Endothelial cell of umbilical vein (primary cell): ENCODE data around the gene TMBIM6. TPM values are rescaled to one million over a fixed set of nuclear protein-coding genes. Genes with fewer than 3 reads are reported as not detected.

Source experiments
- BruUV-seq: library from RNA; stranded (reverse); fragments of 400-500 nt; replicated peaks from 2 replicates; lab custom pipeline; 2021; lab: Mats Ljungman, UMichigan
- CTCF ChIA-PET: fragments of 300-600, 350-600 bp; sonication (Branson Sonifier 250); formaldehyde crosslinking; loops from one replicate; lab custom pipeline; 2021; ENCODE audit warnings: antibody characterized with exemption, inconsistent platforms; lab: Charles Lee
- POLR2A ChIA-PET: fragments of 300-600, 350-600 bp; sonication (Branson Sonifier 250); formaldehyde crosslinking; loops from one replicate; lab custom pipeline; 2021; ENCODE audit warnings: antibody characterized with exemption, inconsistent platforms; lab: Charles Lee
- DNase-seq: peaks from one replicate; pipeline ENCODE4 v3.0.0-alpha.2; 2011; ENCODE audit warnings: low read depth, low spot score
- FAIRE-seq: peaks from 2 replicates; lab custom pipeline; 2011; peaks lifted over from hg19 to GRCh38; lab: Jason Lieb, UNC
- H2AFZ ChIP-seq: 2 replicates; pipeline ENCODE4 v1.6.0; 2012; ENCODE audit warnings: low read depth, low read length, control low read depth, inconsistent platforms
- H3K27ac ChIP-seq: 2 replicates; pipeline ENCODE4 v1.5.1; 2011; ENCODE audit warnings: low read depth, mild to moderate bottlenecking, control low read depth, low read length, moderate library complexity; ENCODE audit not compliant: insufficient read depth
- H3K27me3 ChIP-seq, 2 experiments: 2 replicates each; pipeline versions ENCODE4 v1.6.0 to v1.6.1; 2011; ENCODE audit warnings: low read length in 2 of 2, mixed read lengths in 1 of 2; ENCODE audit not compliant: control insufficient read depth in 2 of 2, insufficient read depth in 2 of 2
- H3K36me3 ChIP-seq, 2 experiments: 2 replicates in 1 of 2; 3 replicates in 1 of 2; pipeline ENCODE4 v1.5.1; 2011; ENCODE audit warnings: low read length in 2 of 2, mild to moderate bottlenecking in 1 of 2, moderate library complexity in 1 of 2; ENCODE audit not compliant: control insufficient read depth in 2 of 2, insufficient read depth in 2 of 2; ENCODE audit errors: extremely low read depth in 1 of 2
- H3K4me1 ChIP-seq: 3 replicates; pipeline ENCODE4 v1.5.1; 2011; ENCODE audit warnings: mild to moderate bottlenecking, low read length; ENCODE audit not compliant: control insufficient read depth, insufficient read depth; ENCODE audit errors: extremely low read depth
- H3K4me2 ChIP-seq: 2 replicates; pipeline ENCODE4 v1.6.1; 2011; ENCODE audit warnings: low read length, control low read depth, mixed read lengths; ENCODE audit not compliant: insufficient read depth
- H3K4me3 ChIP-seq, 3 experiments: fragments of 200-600 bp in 1 of 3; sonication (generic), shearing (Covaris generic) in 1 of 3; replicated peaks in 1 of 3; 2 replicates each; pipeline ENCODE4 v1.5.1; 2011 to 2016; ENCODE audit warnings: control low read depth in 3 of 3, low read length in 3 of 3, mild to moderate bottlenecking in 2 of 3, inconsistent platforms in 1 of 3, low read depth in 1 of 3, moderate library complexity in 1 of 3; ENCODE audit not compliant: insufficient read depth in 1 of 3
- H3K79me2 ChIP-seq: 2 replicates; pipeline ENCODE4 v1.6.0; 2012; ENCODE audit warnings: low read length, inconsistent platforms; ENCODE audit not compliant: control insufficient read depth, insufficient read depth
- H3K9ac ChIP-seq: replicated peaks from 2 replicates; pipeline ENCODE3; 2011; ENCODE audit warnings: low read length, control low read depth; ENCODE audit not compliant: insufficient read depth; ENCODE audit errors: extremely low read depth
- H3K9me1 ChIP-seq: replicated peaks from 3 replicates; pipeline ENCODE4 v1.6.0; 2011; ENCODE audit warnings: mild to moderate bottlenecking, low read length; ENCODE audit not compliant: control insufficient read depth, insufficient read depth; ENCODE audit errors: extremely low read depth
- H3K9me3 ChIP-seq: replicated peaks from 2 replicates; pipeline ENCODE4 v1.5.1; 2012; ENCODE audit warnings: low read length, inconsistent platforms; ENCODE audit not compliant: control insufficient read depth, insufficient read depth
- H4K20me1 ChIP-seq: replicated peaks from 2 replicates; pipeline ENCODE3; 2011; ENCODE audit warnings: mild to moderate bottlenecking, low read length; ENCODE audit not compliant: control insufficient read depth, insufficient read depth; ENCODE audit errors: extremely low read depth
- EZH2 ChIP-seq: IDR thresholded peaks from 2 replicates; pipeline ENCODE4 v1.6.1; 2012; ENCODE audit warnings: borderline replicate concordance, low read depth, mild to moderate bottlenecking, moderate library complexity, low read length, inconsistent platforms; ENCODE audit not compliant: severe bottlenecking
- GATA2 ChIP-seq: IDR thresholded peaks from 2 replicates; pipeline ENCODE4 v1.7.0; 2011; ENCODE audit warnings: low read depth, mild to moderate bottlenecking, moderate library complexity, mixed read lengths, low read length; ENCODE audit not compliant: insufficient read length, insufficient read depth
- JUN ChIP-seq: IDR thresholded peaks from 2 replicates; pipeline ENCODE4 v1.6.1; 2011; ENCODE audit warnings: borderline replicate concordance, low read depth; ENCODE audit not compliant: insufficient read length, insufficient read depth
- MYC ChIP-seq: IDR thresholded peaks from one replicate; pipeline ENCODE4 v1.6.1; 2011; ENCODE audit warnings: mild to moderate bottlenecking, low read depth, low read length
- dilution Hi-C: fragments of 300-500 bp; cut with MboI; formaldehyde crosslinking; loops from one replicate; pipeline ENCODE4 v1.15.0; 2019; ENCODE audit warnings: low sequenced_read_pairs; ENCODE audit not compliant: extremely low pct_ligation_motif_present
- intact Hi-C: fragments of 100-400 bp; cut with micrococcal nuclease; formaldehyde crosslinking; loops from one replicate; pipeline ENCODE4 v1.10.0; 2022
- polyA plus RNA-seq, 4 experiments: library from polyadenylated mRNA; depleted of rRNA in 3 of 4; stranded (reverse) in 3 of 4; unstranded in 1 of 4; fragments of >200 nt; gene quantifications; 2 replicates each; pipeline versions ENCODE4 v1.2.1 to v1.2.3, GENCODE V29; 2011 to 2012; ENCODE audit warnings: missing spikeins in 1 of 4
- total RNA-seq: library from RNA; stranded (reverse); gene quantifications from 2 replicates; pipeline ENCODE4 v1.2.3, GENCODE V29; 2021

Gene TMBIM6
- total and polyA plus RNA-seq, 2 donors (not counting 3 experiments of a cell fraction or from before 2014, with no cell fraction given), result 393 to 579 TPM

GRCh38 chr12:49784756-49785409, 43.5 kb downstream of the TMBIM6 start:
- peak; percentile 4 for FAIRE-seq
- peak overlapping the region; percentile 92 for H3K27ac ChIP-seq
- no peak overlapping the region for H2AFZ ChIP-seq
- no TSS peak for BruUV-seq
- peaks cover 0 to 1% of the 10 kb centered on the region in 2 experiments for H3K27me3 ChIP-seq
- intact Hi-C loops (loop anchor here (1.0 kb wide), 2 partner anchors 36 to 43 kb away; partner anchors contain the start of gene NCKAP5L), dilution Hi-C loops (no loop called here)
- TF ChIP-seq GATA2 (no peak), JUN (peak; percentile 24)
- POLR2A ChIA-PET, result interaction anchor here (0.7 kb wide), 1 partner anchor 43 kb away, joined by 3 read pairs; the partner anchor contains the start of gene TMBIM6
- peak; percentile 46 for DNase-seq
- CTCF ChIA-PET, result interaction anchor here (0.8 to 2.0 kb wide), 4 partner anchors 41 to 286 kb away, joined by 4 to 8 read pairs (median 5); partner anchors contain the start of gene NCKAP5L
- peak overlapping the region; percentile 58 for H3K9ac ChIP-seq
- H4K20me1 ChIP-seq, result no peaks in the 10 kb centered on the region
- no peaks in the 10 kb centered on the region for H3K9me1 ChIP-seq
- peak overlapping the region; percentile 47 for H3K4me2 ChIP-seq
- peaks cover 29% of the 10 kb centered on the region for H3K4me1 ChIP-seq
- H3K9me3 ChIP-seq, result no peaks in the 10 kb centered on the region
- no peaks in the 10 kb centered on the region for H3K79me2 ChIP-seq
- H3K36me3 ChIP-seq, result no peaks in the 10 kb centered on the region
- H3K4me3 ChIP-seq, result no peak overlapping the region

GRCh38 chr12:49787672-49788071, 46.3 kb downstream of the TMBIM6 start:
- Histone ChIP-seq H3K4me3 (no peak overlapping the region), H4K20me1 (no peaks in the 10 kb centered on the region), H3K9me1 (no peaks in the 10 kb centered on the region), H3K9me3 (no peaks in the 10 kb centered on the region), H2AFZ (no peak overlapping the region), H3K79me2 (no peaks in the 10 kb centered on the region), H3K4me2 (no peak overlapping the region), H3K36me3 (peaks cover 0 to 5% of the 10 kb centered on the region in 2 experiments), H3K27ac (no peak overlapping the region), H3K9ac (no peak overlapping the region), H3K4me1 (peaks cover 36% of the 10 kb centered on the region), H3K27me3 (no peaks in the 10 kb centered on the region)
- dilution Hi-C loops, result no loop called here
- POLR2A ChIA-PET, result no interaction called here
- no peak for FAIRE-seq
- no TSS peak for BruUV-seq
- TF ChIP-seq EZH2 (no peak), MYC (no peak)
- intact Hi-C loops, result no loop called here
- no peak for DNase-seq
- CTCF ChIA-PET, result no interaction called here
